Breast epithelium (tissue), 3 donors: Measurements from ENCODE around the gene POFUT1.

Experiments
- CTCF ChIP-seq, 3 donors: fragments of 450-650 bp; IDR thresholded peaks; one replicate each; pipeline ENCODE4 v1.5.1; 2016 to 2017; ENCODE audit warnings: antibody characterized with exemption in 3 of 3, mild to moderate bottlenecking in 3 of 3, moderate library complexity in 3 of 3
- POLR2A ChIP-seq: fragments of 450-650 bp; IDR thresholded peaks from one replicate; pipeline ENCODE4 v1.6.1; 2016; ENCODE audit warnings: antibody characterized with exemption, mild to moderate bottlenecking, moderate library complexity
- POLR2AphosphoS5 ChIP-seq, 3 donors: sonication (generic); formaldehyde crosslinking; IDR thresholded peaks; one replicate each; pipeline ENCODE4 v1.6.1; 2017; ENCODE audit warnings: antibody characterized with exemption in 3 of 3

GRCh38 chr20:32244150-32244823, 36.6 kb downstream of the POFUT1 start:
- no peak for TF ChIP-seq CTCF (IDR thresholded peaks at IDR 0.05)
- no peak for TF ChIP-seq POLR2AphosphoS5 (IDR thresholded peaks at IDR 0.05)
- TF ChIP-seq POLR2A: no peak
